Activated naive CD4-positive, alpha-beta T cell treated with anti-CD3 and anti-CD28 coated beads, Interleukin-2, amount 50 U/mL, for 16 hours (primary cell): ENCODE data around the gene CNN3.
A peak's percentile ranks its signal among the peaks of the same experiment; 100 is the strongest.

Experiments
- DNase-seq: peaks from one replicate; pipeline ENCODE4 v3.0.0-alpha.2; 2020

The CNN3 gene

DNA sequence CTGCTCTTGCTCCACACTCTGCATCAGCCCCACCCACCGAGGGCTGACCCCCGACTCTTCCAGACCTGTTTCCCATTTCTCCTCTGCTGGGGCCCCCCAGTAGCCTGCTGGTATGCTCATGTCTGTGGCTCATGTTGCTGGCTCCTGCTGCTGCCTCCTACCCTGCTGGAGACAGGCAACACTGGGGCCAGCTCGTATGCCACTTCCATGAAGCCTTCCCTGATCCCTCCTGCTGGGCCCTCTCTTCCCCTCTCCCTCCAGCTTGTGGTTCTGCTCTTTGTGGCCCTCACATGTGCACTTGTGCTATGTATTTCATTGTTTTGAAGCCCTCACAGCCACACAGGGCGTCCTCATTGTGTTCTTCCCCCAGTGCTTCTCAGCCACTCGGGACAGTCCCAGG is 40.5 kb downstream of the CNN3 start:
- DNase-seq: no peak

DNA sequence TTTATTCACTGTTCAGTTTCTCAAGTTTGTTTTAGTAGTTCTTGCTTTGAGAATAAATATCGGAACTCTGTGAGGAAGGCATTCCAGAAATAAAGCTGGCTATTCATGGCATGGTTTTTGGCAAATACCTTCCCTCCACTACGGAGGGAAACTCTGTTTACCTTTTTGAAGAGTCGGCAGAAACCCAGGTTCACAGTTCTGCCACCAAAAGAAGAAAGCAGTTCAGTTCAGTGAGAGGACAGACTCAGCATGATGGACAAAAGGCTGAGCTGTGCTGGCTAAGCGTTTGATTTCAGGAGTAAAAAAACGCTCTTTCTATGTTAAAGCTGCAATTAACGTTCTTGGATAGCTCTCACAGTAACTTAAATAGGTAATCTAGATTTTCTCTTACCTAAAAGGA is 42.4 kb downstream of the CNN3 start:
- DNase-seq: no peak

DNA sequence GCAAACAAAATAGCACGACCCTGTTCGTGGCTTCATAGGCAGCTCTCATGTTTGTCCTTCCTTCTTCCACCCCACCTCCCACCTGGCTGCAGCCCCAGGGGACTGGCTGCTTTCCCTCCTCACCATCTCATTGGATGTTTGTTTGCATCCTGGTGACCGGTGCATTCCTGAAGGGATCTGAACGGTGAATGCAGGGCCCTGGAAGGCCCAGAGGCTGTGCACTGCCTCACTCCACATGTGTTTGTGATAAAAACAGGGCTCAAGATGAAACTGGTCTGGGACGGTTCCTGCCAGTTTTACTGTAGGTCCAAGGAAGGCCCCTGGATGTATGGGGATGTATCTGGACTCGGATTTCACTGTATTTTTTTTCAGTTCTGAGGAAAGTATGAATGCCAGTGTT is 42.8 kb downstream of the CNN3 start:
- no peak for DNase-seq

DNA sequence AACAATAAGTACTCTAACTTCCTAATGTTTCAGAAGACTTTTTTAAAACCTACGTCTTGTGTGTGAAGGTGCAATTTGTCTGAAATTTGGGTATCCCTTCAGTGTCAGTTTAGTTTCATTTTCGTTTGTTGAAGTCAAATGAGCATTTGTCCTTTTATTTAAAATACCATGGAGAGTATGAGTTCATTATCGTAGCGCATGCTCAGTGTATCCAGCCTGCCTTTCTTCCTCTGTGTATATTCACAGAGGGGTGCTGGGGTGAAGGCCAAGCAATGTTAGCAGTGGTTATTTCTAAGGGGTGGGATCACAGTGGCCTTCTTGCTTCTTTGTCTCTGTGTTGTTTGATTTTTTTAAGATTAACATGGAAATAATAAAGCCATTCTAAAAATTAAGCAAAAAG is 43.2 kb downstream of the CNN3 start:
- peak; percentile 14 for DNase-seq

DNA sequence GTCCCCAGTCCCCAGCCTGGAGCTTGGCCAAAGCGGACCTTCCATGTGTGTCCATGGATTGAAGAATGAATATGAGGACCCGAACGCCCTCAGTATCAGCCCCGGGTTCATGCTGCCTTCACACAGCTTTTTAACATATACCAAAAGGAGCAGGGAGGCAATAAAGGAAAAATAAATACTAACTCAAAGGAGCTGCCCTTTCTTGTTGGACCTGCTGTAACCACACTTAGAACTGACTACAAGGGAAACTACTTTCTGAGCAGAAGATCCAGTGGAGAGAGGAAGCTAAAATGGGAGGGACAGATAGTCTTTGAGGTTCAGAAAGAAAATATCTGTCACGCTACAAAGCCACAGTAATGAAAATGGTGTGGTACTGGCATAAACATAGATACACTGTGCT is 48.6 kb downstream of the CNN3 start:
- DNase-seq: no peak

DNA sequence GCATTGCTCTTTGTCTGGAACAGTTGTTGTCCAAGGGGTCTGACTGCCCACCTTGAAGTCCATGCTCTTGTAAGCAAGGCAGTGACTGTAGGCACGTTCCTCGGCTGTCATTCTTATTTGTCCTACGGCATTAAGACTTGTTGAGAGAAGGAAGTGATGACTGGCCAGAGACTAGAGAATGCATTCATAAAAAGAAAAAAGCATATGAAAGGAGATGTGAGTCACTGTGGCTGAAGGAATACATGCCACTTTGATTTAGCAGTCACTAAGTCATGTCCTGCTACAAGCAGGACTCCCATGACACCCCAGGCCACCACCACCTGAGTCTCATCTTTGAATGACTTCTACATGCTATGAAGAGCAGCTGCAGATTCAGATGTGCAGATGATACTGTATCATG is 50.5 kb downstream of the CNN3 start:
- DNase-seq: no peak

DNA sequence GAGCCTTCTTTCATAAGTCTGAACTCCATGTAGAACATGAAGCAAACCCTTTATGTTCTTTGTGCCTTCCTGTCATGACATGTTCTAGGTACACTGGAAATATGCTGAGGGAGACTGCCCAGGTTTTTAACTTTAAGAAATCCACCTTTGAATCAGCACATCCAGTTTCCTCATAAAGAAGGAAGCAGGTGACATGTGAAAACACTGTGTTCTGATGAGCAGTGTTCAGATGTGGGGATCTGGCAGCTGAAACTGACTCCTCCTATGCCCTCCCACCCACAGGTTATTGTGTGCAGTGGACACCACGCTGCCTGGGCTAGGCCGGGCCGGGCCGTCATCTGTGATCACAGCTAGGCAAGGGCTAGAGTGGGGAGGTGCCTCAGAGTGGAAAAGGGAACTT is 51.1 kb downstream of the CNN3 start:
- DNase-seq: no peak

DNA sequence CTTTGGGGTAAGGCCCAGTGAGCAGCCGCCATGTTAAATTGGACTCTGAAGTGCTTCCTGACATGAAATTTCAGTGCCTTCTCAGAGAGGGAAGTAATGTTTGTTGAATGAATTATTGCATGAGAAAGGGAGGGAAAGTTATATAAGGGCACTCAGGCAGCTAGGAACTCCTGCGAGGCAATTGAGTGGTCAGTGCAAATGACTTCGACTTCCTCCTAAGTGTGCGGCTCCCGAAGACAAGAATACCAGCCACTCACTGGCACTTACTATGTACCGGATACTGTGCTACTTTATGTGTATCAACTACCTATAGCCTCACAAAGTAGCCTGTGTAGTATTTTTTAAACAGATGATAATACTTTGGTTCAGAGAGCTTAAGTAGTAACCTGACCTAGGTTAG is 52.5 kb downstream of the CNN3 start:
- DNase-seq: no peak

DNA sequence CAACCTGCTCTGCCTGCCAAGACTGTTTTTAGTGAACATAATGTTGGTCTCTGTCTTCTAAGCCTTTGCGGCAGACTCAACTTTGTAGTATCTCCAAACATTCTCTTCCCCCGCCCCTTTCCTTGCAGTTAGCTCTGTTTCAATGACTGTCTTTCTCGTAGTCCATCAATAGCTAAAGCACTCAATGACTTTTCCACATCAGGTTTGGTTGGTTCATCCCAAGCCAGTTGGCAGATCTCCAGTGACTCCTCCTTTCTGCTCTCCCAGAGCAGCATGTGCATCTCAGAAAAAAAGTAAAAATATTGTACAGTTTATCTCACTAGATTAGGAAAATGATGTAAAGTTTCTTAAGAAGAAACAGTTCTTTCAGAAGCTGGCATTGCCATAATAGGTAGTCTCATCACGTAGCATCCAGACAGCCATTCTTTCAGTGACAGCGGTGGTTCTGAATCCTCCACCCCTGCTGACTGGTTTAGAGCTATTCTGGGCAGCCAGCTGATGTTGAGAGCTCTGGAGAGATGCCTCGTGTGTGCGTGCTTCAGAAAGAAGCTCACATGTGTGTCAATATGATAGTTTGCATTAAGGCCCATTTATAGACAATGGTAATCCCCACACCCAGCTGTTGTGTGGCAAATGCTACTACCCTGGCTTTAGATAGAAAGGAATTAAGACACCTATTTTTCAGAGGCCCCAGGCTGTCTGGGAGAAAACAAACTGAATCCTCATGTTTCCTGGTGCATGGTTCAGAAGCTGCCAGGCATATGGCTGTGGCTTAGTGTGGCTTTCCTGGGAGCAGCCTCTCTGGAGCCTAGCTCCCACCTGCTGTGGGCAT is 53.2 kb downstream of the CNN3 start:
- DNase-seq: no peak

DNA sequence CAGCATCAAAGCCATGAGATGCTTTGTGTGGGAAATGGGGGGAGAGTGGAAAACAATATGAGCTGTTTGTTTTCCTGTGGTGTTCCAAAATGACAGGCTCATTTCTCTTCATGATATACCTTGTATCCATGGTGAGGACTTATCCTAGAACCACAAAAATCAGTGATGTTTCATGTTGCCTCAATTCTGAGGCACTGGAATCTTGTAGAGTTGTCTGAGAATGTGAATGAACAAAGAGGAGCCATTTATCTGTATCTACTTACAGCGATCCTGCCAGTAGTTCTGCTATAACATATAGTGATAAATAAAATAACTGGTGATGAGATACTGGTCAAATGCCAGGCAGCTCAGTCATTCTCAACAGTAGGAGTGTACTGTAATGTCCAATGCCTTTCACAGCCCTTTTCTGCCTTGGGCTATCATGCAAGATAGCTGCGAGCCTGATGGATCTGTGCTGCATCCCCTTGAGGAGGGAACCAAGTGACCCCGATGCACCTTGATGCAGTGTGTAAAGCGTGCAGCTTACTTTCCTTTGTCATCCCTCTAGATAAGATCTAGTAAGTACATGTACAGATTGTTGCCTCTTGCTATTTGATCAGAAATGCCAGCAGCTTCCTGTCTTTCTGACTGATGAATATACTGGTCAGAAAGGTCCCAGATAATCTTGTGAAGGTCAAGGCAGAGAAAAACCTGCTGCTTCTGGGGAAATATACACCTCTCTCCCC is 54.0 kb downstream of the CNN3 start:
- DNase-seq: no peak

DNA sequence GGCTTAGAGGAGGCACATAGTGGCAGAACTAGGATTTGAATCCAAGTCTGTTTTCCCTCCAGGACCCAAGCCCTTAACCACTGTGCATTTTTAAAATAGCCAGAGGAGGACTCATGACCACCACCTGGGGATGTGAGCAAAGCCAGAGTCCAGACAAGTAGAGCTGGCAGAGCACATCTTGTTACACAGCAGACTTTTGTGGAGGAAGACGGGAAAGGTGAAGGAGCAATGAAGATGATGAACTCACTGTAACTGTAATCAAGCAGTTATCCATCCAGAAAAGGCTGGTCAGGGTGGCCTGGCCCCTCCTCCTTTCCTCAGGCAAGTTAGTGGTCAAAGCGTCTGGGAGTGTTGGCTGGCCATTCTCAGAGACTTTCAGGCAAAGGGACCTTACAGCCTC is 55.9 kb downstream of the CNN3 start:
- no peak for DNase-seq

DNA sequence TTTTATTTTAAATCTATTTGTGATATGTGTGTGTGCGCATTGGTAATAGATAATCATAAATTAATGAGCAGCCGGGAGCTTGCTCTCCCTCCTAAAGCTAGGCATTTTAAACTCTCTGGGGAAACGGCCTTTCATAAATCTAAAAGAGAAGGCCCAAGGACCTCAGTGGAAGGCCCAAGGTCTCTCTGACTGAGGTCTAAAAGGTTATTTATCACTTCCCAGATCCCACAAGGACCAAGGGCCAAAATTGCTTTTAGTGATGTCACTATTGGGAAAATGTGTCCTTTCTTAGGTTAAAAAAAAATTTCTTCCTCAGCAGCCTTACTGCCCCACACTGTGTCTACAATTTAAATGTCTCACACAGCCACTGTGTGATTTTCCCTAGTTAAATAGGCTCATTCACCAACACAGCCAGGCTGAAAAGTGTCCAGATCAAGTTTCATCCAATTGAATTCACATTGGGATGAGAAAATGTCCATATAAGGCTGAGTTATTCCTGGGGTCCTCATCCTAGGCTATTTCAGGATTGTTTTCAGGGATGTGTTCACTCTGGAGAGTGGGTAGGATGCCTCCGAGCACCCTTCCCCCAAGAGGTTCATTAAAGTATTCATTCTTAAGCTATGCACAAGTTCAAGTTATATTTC is 60.6 kb downstream of the CNN3 start:
- no peak for DNase-seq

DNA sequence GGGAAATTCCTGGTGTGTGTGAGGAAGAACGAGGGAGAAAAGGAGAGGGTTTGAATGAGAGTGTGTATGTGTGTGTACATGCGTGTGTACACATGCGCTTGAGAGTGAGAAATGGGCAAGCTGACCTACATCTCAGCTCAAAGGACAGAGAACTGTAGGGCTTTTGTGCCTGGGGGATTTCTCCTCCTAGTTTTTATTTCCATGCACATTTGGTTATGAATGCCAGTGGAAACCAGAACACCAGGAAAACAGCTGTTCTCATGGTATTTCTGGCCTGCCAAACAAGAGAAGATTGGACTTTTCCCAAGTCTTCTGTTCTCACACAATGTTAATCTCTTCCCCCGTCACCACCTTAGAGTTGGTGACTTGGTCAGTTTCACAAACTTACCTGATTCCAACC is 61.5 kb downstream of the CNN3 start:
- no peak for DNase-seq

DNA sequence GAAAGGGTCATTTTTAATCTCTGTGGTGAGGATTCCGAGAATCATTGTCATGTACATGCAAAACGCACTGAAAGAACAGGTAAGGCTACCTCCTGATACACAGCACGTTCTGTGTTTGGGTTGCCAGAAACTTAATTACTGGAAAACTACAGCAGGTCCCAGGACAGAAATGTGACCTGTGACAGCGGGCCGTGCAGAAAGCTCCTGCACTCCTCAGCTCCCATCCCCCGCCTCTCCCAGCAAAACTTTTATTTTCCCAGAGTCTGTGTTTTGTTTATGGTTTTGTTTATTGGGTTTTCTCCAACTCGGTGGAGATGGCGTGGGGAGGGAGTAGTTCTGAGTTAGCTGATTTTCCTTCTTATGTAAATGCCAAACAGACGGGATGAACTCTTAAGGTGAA is 62.1 kb downstream of the CNN3 start:
- no peak for DNase-seq

DNA sequence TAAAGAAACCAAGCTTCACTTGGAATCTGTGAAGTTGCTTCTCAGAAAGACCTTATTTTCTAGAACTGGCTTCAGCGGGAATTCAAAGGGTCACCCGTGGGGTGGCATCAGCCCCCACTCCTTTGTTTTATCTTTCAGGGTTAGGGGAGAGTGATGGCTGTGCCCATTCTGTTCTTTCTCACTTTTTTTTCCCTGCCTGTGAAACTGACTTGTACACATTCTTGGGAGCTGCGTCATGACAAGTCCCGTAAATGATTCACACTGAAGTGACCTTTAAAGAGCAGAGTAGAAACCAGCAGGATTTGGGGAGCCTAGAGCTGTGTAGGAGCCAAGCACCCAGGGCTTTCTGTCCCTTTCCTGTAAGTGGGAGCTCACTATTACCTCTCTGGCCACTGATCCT is 63.0 kb downstream of the CNN3 start:
- no peak for DNase-seq

DNA sequence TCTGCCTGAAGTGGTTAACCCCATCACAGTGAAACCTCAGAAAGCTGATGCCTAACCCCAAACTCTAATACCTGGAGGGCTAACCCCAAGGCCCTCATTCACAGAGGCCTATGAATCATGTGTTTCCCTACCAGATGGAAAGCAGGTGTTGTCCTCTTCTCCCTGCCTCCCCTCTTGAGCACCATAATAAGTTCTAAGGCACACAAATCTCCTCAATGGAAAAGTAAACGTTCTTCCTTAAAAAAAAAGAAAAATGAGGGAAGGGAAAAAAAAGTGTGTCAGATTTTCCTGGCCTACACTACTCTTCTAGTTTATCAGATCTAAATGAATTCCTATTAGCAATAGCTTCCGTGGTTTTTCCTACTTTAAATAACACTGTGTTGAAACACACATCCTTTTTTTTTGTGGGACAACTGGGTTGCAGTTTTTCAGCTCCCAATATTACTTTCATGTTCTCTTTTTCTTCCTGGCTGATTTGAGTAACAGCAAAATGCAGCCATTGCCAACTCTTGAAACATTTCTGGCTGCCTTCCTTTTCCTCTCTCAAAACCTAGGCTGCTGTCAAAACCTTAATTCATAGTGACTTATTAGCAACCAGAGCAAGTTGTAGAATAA is 63.5 kb downstream of the CNN3 start:
- DNase-seq: no peak

DNA sequence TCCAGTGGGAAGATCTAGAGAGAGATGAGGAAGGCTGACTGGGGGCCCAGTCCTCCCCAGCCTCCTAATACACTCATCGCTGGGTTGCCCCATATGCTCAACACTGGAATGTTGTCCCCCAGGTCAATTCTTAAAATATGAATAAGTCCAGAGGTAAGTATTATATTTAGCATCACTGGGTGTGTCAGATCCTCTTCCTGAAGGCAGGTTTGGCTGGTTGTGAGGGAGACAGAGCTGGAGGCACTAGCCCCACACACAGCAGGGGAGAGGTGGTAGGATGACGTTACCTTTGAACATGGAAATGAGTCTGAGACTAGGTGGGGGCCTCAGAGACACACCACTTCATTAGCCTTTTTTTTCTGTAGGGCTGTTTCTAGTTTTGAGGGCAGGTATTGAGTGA is 64.2 kb downstream of the CNN3 start:
- DNase-seq: no peak

DNA sequence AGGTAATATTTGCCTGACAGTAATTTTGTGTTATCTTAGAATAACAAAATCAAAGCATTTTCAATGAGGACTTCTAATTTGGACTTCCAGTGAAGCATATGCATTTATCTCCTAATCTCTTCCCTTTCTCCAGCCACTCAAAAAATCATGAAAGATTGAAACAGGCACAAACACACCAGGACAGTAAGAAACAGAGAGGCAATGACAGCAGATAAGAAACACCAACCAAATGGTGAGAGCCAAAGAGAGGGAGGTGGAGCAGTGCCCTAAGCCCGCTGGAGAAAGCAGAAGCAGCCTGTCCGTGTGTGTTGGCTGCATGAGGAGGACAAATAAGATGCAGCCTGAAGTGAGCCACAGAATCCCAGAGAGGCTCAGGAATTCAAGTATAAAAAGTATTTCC is 67.7 kb downstream of the CNN3 start:
- DNase-seq: no peak

DNA sequence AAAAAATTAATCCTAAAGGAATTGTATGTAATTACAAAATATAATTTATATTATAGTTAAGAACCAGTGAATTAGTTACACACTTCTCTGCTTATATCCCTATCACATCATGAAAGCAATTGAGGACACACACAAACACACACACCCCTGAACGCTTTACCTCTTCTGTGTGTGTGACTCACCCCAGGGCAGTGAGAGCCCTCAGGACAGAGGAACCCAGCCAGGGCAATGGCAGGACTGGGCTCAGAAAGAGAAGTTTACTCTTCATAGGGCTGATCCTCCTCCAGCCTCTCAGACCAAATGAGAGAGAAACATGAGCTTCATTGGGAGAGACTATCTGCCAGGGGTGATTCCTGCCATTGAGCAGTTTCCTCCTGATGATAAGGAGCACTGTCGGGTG is 68.6 kb downstream of the CNN3 start:
- DNase-seq: no peak

DNA sequence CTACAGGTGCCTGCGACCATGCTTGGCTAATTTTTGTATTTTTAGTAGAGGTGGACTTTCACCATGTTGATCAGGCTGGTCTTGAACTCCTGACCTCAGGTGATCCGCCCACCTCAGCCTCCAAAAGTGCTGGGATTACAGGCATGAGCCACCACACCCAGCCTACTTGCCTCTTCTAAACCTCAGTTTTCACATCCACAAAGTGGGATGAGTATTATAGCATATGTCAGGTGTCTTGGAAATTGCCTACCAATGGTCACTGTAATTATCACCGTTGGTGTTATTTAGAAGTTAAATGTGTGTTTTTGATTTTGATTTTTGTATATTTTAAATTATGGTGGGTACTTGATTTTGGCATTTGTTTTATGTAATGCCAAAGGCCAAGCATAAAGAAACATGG is 70.0 kb downstream of the CNN3 start:
- DNase-seq: no peak

DNA sequence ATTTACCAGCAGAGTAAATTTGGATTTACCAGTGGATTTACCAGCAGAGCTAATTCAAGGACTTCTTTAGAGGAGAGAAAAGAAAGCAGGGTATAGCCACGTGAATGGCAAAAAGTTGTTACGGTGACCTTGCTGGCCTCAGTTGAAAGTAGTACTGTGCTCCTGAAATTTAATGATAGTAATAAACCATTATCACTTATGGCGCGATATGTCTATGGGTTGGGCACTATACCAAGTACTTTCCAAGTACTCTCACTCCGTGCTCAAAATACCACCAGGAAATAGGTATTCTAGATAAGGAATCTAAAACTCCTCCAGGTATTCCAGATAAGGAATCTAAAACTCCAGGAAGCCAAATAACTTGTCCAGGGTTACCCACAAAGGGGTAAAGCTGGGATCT is 70.9 kb downstream of the CNN3 start:
- DNase-seq: no peak

DNA sequence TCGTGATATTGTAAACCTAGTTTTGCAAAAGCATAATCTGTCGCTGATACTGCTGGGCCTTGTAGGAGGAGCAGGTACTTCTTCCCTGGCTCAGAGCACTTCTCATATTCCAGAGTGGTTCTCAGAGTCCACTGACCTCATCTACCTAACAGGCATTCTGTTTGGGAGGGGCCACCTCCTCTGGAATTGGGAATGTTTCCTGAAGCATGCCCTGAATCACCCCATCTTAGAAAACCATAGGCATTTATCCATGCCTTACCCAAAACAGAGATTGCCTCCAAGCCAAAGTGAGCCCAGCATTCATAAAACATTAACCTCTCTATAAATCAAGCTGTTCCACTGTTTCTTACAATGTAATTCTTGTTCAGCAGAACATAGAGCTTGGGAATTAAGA is 71.6 kb downstream of the CNN3 start:
- no peak for DNase-seq

DNA sequence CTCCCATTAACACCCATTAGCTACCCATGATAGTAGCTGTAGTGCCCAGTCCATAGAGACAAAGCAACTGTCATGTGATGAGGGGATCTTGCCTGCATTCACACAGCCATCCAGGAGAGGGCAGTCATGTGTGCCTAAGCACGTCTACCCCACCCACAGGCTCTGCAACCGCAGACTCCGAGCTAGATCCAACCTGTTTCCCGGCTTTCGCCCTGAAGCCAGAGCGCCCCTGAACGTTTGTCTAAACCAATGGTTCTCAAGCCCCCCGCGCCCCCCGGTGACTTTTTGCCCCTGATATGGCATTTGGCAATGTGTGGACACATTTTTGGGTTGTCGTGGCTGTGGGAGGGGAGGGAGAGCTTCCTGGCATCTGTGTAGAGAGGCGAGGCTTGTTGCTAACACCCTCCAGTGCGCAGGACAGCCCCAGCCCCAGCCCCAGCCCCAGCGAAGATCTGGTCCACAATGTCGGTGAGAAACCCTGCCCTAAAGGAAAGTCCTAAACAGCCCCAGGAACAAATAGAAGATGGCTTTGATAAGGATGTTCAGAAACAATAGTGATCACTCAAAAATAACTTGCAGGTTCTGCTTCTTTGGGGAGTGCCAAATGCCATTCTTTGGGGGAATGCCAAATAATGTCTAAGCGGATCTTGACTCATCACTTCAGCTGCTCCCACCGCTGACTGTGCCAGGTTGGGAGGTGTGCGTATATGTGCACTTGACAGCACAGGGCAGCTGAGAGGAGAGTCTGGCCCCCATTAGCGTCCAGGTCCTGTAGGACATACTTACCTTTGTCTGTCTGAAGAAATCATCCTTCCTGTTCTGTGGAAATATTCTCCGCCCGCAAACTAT is 72.2 kb downstream of the CNN3 start:
- peak; percentile 74 for DNase-seq
